NCI-H226 (cell line): ENCODE results near the gene WDR35.

Source experiments
- DNase-seq: peaks from one replicate; pipeline ENCODE4 v3.0.0-alpha.2; 2015

Gene WDR35

DNA sequence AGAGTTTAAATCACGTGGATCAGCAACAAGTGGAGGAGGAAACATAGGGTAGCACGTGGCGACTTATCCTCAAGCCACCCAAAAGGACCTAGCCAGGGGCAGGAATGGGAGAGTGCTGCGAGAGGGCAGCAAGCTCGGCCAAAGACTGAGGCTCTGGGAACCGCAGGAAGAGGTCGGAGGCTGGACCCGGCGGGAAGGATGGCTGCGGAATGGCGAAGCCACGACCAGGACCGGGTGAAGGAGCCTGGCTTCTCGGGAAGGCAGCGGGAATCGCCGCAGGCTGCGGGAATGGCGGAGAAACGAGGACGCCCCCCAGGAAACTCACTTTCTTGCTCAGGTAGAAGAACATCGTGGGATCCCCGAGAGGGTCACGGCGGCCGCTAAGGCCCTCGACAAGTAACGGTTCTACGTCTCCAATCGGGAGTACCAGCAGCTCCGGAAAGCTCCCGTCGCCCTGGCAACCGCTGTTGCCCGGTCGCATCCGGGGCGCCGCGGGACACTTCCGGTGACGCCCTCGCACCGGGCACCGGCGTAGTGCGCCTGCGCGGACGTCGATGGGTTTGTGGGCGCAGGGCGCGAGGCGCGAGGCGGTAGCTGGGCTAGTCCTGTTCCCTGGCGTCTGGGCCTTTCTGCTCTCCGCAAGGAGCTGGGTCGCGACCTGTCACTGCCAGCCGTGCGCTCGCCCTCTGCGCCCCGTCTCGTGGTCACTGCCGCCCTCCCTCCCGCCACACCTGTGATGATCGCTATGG is at the start of gene WDR35:
TSS of gene WDR35 (minus strand) at position 439 of the 749 bp plus-strand sequence. CDS start at position 349, 90 bp downstream.
- peak; percentile 81 for DNase-seq

DNA sequence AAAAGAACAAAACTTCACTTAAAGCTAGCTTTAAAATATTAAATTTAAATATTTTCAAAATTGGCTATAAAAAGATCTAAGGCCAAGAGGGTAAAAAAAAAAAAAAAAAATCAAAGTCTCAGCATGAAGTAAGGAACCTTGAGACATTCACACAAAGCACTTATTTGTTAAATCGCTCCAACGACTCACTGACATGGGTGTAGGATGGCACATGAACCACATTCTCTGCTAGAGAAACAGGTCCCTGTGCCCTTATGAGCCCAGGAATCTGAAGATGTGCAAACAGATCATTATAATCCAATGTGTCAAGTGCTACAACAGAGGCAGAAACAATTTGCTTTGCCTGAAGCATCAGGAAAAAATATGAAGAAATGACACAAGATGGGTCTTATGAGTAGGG is 47.8 kb upstream of the WDR35 start:
- DNase-seq, result no peak

DNA sequence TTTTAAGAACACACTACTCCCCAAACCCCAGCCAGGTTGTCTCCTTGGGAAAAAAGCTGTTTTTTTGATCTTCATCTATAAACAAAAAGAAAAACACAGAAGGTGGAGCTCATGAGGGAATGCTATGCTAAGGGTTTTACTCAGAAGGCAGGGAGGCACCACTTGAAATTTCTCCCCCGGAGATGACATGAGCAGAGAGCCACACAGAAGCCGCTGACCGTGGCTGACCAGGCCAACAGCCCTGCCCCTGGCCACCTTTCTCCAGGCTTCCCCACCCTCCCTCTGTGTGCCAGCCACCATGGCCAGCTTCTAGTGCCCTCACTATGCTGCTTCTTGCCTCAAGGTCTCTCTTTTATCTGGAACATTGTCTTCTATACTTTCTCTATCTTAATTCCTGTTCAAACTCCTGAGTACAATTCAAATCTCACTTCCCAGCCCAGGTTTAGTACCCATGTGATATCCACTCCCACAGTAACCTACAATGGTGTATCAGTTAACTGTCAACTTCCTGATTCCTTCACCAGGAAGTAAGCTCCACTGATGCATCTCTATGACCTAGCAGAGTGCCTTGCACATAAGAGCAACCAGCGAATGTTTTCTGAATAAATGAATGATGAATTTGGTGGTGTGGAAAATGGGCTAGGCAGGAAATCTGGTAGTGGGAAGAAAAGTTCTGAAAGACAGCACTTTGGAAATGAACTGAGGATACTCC is 46.2 kb upstream of the WDR35 start:
- no peak for DNase-seq

DNA sequence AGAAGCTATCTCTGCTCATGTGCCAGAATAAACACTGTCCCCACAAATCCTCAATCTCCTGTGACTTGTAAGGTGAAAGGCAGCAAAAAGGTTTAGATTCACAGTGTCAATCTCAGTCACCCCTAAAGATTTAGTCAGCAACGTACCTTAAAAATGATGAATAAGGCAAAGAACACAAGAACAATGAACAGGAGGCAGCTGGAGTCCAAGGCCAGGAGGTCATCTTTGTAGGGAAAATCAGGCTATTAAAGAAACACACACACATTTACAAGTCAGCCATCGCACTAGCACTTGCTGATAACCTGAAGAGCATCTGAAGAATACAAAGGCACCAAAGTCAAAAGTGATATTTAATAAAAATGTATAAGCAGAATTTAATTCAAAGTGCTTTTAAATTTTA is 44.9 kb upstream of the WDR35 start:
- DNase-seq, result no peak

DNA sequence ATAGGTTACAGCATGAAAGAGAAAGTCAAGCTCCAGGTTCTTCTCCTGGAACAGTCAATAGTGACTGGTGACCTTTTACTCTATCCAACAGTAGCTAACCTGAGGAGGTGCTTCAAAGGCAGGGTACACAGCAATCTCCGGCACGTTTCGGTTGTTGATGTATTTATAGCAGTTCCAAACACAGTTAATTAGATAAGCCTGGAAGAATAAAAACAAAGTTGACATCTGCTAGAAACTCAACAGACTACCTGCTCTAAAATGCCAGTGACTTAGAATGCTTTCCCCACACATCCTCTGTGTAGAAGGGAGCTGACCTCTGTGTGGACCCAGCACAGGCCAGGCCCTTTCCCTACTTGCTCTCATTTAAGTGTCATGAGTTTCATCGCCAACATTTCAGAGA is 44.3 kb upstream of the WDR35 start:
- DNase-seq, result no peak

DNA sequence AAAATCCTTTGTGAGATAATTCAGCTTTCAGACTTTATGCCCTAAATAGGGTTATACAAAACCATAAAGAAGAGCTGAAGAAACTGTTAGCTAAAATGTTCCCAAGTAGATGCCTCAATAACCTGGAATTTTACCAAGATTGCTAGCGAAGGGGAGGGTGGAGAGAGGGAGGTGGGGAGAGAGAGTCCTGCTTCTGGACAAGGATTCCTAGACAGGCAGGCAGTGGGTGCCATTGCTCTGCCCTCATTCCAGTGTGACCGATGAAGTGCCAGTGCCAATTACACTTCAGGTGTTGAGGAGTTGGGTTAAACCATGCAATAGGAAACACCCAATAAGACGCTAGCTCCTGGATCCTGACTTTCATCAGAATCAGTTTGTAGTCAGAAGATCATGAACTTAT is 43.4 kb upstream of the WDR35 start:
- no peak for DNase-seq

DNA sequence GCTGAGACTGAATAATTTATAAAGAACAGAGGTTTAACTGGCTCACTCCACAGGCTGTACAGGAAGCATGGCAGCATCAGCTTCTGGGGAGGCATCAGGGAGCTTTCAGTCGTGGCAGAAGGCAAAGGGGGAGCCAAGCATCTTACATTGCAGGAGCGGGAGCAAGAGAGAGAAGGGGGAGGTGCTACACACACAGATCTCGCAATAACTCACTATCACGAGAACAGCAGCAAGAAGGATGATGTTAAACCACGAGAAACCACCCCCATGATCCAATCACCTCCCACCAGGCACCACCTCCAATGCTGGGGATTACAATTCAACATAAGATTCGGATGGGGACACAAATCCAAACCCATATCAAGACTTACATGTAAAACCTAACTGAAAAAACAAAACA is 40.3 kb upstream of the WDR35 start:
- no peak for DNase-seq

DNA sequence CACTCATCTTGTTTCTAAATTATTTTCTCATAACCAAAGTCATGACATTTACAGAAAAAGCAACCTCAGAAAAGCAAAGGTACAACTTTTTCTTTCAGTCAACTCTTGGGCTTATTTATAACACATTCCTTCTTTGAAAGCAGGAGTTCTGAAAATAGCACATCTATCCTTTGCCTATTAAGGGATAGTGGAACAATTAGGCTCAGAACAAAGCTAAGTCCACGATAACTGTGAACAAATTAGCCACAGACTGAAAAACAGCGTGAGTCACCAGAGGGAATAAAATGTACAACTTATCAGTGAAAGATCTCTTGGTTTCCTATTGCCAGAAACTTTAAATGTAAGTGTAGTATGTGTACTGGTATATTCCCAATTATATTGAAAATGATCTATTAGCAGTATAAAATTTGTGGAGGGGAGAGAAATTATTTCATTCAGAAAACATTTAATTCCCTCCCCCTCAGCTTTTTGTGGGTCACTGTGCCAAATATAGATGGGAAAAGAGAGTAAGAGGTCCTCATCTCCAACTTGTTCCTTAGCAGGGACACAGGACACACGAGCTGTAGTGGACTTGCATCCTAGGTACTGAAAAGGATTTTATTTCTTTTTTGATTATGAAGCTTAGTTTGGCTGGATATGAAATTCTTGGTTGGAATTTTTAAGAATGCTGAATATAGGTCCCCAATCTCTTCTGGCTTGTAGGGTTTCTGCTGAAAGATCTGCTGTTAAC is 38.0 kb upstream of the WDR35 start:
- DNase-seq, result no peak

DNA sequence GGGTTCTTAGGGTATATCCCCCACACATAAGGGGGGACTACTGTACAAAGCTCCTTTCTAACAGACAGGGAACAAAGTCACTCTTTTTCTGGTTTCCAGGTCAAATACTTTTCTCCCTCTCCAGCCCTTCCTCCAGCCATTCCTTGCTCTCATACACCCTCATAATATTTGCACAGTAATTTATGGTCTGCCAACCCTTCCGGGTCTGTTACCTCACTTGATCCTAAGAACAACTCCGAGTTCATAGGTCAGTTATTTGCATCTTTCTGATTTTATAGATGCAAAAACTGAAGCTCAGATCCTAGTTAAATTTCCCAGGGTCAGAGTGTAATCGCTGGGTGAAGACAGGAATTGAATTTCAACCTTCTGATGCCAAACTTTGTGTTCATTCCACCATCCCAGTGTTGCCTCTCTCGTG is 37.4 kb upstream of the WDR35 start:
- DNase-seq, result no peak

DNA sequence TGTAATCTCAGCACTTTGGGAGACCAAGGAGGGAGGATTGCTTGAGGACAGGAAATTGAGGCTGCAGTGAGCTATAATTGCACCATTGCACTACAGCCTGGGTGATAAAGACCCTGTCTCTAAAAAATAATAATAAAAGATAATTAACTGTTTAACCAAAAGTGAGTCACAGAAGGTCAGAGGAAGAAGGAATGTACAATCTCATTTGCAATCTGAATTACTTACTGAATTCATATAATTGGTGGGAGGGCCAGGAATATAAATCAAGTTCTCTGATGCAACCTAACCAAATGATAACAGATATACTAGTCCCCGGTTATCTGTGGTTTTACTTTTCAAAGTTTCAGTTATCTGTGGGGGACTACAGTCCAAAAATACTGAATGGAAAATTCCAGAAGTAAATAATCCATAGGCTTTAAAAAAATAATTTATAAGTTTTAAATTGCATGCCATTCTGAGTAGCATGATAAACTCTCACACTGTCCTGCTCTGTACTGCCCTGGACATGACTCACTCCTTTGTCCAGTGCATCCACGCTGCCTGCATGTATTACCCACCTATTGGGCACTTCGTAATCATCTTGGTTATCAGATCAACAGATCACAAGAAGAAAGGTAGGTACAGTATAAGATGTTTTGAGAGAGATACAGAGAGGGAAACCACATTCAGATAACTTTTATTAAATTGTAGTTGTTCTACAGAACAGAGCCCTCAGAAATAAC is 35.3 kb upstream of the WDR35 start:
- peak; percentile 42 for DNase-seq

DNA sequence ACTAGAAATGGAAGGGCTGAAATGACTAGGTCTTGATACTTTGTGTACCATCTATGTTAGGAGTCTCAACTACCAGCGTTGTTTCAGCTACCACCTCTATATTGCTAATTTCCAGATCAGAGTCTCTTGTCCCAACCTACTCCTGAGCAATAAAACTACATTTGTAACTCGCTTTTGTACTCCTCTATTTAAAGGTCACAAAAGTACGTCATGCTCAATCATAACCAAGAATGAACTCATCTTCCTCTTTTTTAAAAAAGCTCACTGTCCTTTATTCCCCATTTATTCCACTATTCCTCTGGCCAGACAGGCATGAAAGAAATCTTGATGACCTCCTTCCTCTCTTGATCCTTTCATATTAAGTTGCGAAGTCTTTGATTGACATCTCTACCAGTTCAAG is 33.8 kb upstream of the WDR35 start:
- no peak for DNase-seq

DNA sequence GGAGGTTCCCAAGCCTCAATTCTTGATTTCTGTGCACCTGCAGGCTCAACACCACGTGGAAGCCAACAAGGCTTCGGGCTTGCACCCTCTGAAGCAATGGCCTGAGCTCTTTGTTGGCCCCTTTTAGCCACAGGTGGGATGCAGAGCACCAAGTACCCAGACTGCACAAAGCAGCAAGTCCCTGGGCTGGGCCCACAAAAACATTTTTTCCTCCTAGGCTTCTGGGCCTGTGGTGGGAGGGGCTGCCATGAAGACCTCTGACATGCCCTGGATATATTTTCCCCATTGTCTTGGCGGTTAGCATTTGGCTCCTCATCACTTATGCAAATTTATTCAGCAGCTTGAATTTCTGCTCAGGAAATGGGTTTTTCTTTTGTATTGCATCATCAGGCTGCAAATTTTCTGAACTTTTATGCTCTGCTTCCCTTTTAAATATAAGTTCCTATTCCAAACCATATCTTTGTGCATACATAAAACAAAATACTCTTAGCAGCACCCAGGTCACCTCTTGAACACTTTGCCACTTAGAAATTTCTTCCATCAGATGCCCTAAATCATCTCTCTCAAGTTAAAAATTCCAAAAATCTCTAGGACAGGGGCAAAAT is 31.6 kb upstream of the WDR35 start:
- no peak for DNase-seq

DNA sequence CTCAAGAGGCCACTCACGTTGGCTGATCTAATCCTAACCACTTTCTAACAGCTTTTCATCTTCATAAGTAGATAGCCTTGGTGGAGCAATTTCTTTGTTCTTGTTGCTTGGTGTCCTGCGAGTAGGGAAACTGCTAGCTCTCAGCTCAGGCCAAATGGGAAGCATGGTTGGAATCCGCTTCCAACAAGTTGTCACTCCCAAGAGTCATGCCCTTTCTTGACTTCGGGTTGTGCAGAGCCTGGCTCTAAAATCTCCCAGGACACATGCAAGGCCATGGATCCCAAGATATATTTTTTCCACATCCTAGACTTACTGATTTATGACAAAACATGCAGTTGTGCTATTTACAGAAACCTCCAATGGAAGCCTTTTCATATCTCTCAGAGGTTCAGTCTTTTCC is 29.8 kb upstream of the WDR35 start:
- DNase-seq, result no peak

DNA sequence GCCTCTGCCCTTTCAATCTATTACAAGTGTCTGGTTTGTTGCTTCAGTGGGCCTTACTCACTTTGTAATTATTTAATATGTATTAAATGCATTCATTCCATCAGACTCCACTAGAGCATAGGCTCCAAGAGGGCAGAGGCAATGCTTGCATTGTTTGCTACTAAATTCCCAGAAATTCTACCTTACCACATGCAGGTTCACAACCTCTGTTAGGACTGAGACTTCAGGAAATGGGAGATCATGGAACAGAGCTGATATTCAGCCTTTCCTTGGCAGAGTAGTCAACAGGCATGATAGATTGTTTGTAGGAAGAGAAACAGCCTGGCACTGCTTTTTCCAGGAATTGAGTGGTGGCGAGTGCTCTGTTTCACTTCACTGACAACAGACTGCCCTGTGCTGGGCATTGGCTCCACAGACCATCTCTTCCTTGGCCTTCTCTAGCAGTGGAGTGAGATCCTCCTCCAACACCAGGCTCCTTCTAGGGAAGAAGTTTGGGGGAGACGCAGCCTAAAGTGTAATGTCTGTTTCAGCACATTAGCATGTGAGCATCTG is 28.8 kb upstream of the WDR35 start:
- DNase-seq, result no peak

DNA sequence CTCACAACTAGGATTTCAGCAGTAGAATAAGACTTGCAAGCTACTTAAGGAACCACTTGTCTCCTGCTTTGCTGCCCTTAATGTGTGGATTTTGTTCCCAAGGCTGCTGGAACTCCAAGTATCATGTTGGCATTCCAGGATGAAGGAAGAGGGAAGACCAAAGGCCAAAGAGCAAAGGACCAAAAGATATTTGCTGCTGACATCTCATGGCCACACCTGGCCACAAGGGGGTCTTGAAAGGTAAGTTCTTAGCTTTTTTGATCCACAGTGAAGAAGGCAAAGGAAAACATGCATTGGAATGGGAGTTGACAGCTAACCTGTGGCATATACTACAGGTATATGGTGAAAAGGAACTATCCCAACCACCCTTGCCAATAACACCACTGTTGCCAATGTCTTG is 26.4 kb upstream of the WDR35 start:
- DNase-seq, result no peak

DNA sequence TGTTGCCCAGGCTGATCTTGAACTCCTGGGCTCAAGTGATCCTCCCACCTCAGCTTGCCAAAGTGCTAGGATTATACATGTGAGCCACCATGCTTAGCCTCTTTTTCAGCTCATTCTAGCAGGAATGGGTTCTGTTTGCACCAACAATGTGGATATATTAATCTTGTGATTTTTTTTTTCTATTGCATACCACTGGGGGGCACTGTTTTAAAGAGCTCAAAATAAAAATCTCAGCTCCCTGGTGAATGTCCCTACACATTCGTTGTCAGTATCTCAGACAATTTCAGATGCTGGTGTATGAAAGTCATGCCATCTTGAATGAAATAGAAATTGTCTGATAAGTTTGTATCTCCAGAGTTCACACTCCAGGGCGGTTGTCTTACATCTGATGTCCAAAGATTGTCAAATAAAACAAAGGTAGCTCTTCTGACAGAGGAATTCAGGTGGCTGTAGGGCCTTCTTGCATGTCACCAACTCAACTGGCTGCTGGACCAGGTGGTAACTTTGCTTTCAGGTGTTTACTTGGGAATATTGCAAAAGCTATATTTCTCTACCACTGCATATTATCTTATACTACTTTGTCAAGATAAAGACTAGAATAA is 25.7 kb upstream of the WDR35 start:
- DNase-seq, result peak; percentile 11

DNA sequence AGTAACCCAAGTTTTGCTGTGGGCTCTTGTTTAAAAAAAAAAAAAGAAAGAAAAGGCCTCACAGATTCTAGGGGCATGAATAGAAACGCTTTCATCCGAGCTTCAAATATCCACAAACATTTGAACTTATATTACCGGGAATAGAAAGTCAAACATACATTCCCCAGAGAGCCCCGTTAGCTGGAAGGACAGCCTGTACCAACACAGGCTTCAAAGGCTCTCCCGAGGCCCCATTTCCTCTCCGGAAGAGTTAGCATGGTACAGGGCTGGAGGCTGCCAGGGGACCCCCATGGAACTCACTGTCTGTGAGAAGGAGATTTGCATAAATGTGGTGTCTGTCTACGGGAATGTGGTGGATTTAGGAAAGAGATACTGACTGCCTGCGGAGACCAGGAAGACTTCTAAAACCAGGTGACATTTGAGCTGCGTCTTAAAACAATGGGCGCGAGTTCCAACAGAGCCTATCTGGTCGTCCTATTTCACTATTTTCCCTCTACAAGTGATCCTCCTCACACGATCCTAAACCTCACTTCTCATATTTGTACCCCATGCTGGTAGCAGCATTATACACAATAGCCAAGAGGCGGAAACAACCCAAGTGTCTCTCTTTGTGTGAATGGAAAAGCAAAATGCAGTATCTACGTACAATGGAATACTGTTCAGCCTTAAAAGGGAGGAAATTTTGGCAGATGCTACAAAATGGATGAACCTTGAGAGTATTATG is 23.4 kb upstream of the WDR35 start:
- no peak for DNase-seq

DNA sequence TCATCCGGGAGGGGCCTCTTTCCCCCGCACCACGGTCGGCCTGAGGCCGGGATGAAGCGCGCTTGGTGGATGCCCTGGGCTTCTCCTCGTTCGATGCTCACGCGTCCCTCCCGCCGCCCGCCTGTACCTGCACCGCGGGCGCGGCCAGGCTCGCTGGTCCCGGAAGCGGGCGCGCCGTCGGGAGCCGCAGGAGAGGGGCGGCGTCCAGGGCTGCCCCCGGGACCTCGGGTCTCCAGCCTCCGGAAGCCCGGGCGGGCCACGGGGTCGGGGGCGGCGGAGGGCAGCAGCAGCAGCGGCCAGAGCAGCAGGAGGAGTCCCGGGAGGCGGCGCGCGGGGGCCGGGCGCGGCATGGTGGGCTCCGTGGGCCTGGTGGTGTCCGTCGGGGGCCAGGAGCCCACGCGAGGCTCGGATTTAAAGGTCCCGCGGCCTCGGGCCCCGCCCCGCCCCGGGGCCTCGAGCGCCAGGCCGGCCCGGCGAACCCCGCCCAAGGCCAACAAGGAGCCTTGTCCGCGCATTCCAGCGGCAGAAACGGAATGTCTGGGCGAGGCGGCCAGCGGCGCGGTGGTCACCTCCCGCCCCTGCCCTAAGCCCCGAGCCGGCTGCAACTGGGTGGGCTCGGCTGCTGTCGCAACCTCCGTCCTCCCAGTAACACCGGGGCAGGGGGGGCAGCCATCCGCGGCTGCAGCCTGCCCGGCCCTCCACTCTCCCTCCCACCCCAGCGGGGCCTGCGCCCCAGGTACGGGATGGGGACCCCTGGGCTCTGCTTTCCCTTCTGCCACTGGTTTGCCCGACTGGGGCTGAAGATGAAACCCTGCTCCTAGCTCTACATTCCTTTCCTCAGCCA is 22.6 kb upstream of the WDR35 start, which contains the start of gene MATN3:
TSS of gene MATN3 (minus strand) at position 387 of the 844 bp plus-strand sequence. CDS start at position 350, 37 bp downstream.
- DNase-seq, result peak; percentile 17

DNA sequence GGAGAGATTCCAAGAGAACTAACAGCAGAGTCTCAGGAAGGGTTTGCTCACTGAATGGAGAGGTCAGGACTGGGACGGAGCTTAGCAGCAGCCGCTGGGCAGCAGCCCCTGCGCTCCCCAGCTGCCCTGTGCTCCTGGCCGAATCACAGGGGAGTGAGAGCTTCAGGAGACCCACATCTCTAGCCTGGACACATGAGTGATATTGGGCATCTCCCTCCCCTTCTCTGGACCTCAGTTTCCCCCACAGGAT is 22.1 kb upstream of the WDR35 start:
- no peak for DNase-seq

DNA sequence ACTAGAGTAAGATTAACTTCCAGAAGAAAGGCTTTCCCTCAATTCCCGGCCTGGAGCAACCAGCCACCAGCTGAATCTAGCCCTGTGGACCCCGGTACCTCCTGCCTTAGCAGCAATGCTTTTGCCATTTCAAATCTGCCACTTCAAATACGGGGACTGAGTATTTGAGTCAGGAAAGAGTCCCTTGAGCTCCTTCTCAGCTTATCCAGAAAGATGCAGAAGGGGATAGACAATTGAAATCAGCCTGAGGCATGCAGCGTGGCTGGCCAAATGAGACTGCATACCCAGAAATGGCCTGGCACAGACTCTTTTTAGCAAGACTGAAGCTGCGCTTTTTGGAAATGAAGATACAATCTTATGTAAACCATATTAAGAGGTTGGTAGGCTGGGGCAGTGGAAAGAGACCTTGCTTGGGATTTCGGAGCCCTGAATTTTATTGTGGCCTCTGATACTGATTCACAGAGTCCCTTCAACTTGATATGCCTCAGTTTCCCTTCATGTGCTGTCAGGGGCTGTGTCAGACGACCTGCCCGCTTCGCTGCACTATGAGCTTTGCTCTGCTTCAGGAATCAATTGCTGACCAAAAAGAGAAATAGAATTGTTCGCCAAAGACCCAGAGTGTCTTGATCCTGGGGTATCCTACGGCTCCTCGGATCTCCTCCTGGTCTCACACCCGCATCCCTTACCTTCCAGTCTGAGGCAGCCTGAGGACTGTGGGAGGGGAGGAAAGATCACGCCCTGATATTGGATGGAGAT is 21.5 kb upstream of the WDR35 start:
- DNase-seq, result no peak
